K562 (cell line): ENCODE measurements around the gene LCNL1. TPM values are rescaled to one million over a fixed set of nuclear protein-coding genes. Genes with fewer than 3 reads are reported as not detected.

Experiments used
- ARHGAP35 ChIP-seq: fragments of 450-650 bp; IDR thresholded peaks from 2 replicates; pipeline ENCODE4 v1.6.1; 2018; ENCODE audit not compliant: partially characterized antibody
- CC2D1A ChIP-seq: fragments of 450-650 bp; IDR thresholded peaks from 2 replicates; pipeline ENCODE4 v1.6.1; 2017; ENCODE audit warnings: mild to moderate bottlenecking
- CEBPG ChIP-seq, 3 experiments: fragments of 200-800 bp in 1 of 3; sonication (Bioruptor generic) in 1 of 3; sonication (generic) in 1 of 3; formaldehyde crosslinking in 1 of 3; IDR thresholded peaks in 2 of 3; conservative IDR thresholded peaks in 1 of 3; 2 replicates each; pipeline versions ENCODE4 v1.6.1 to v1.8.0; 2016 to 2022; ENCODE audit warnings: missing compliant biosample characterization in 2 of 3, missing genetic modification characterization in 2 of 3, mild to moderate bottlenecking in 1 of 3, missing genetic modification reagents in 1 of 3
- FOXP1 ChIP-seq: sonication (generic); formaldehyde crosslinking; IDR thresholded peaks from 2 replicates; pipeline ENCODE4 v1.8.0; 2022; ENCODE audit warnings: mild to moderate bottlenecking, missing genetic modification reagents
- GTF2E2 ChIP-seq: fragments of 200-800 bp; sonication (Bioruptor generic); IDR thresholded peaks from 2 replicates; pipeline ENCODE4 v1.6.1; 2016; ENCODE audit warnings: missing genetic modification characterization, missing compliant biosample characterization
- PHF8 ChIP-seq: fragments of 200-600 bp; sonication (generic); IDR thresholded peaks from 2 replicates; pipeline ENCODE4 v1.6.1; 2012; ENCODE audit warnings: mixed run types, mild to moderate bottlenecking, inconsistent platforms, low read length, moderate library complexity, borderline replicate concordance
- POLR2A ChIP-seq: fragments of 450-650 bp; conservative IDR thresholded peaks from 2 replicates; pipeline ENCODE4 v1.6.1; 2016
- RFX7 ChIP-seq: fragments of 250-450 bp; sonication (Bioruptor Pico); IDR thresholded peaks from 2 replicates; pipeline ENCODE4 v1.5.1; 2021; ENCODE audit warnings: mild to moderate bottlenecking
- SREBF1 ChIP-seq: fragments of 150-350 bp; IDR thresholded peaks from 2 replicates; pipeline ENCODE4 v1.6.1; 2014; ENCODE audit warnings: antibody characterized with exemption, low read depth, low read length, borderline replicate concordance
- STAT5A ChIP-seq: IDR thresholded peaks from 2 replicates; pipeline ENCODE4 v1.6.1; 2012; ENCODE audit warnings: low read length, inconsistent platforms, borderline replicate concordance
- ZBTB8A ChIP-seq: fragments of 450-650 bp; IDR thresholded peaks from 2 replicates; pipeline ENCODE4 v1.6.1; 2018; ENCODE audit warnings: mild to moderate bottlenecking, moderate library complexity; ENCODE audit not compliant: partially characterized antibody
- ZFP91 ChIP-seq: sonication (generic); formaldehyde crosslinking; IDR thresholded peaks from 2 replicates; pipeline ENCODE4 v1.8.0; 2022; ENCODE audit warnings: mild to moderate bottlenecking, missing genetic modification reagents
- ZNF316 ChIP-seq: fragments of 450-650 bp; IDR thresholded peaks from 2 replicates; pipeline ENCODE4 v1.6.1; 2016
- ZSCAN29 ChIP-seq: fragments of 450-650 bp; IDR thresholded peaks from 2 replicates; pipeline ENCODE4 v1.6.1; 2017
- polyA plus RNA-seq, 8 experiments: library from polyadenylated mRNA; depleted of rRNA in 4 of 8; stranded (reverse) in 5 of 8; unstranded in 3 of 8; fragments of >200 nt; fragmentation: Nextera tagmentation in 2 of 8; fragmentation: Illumina TruSeq in 1 of 8; extraction: Ambion mirVana in 2 of 8; extraction: Trizol in 1 of 8; gene quantifications; 2 replicates each; pipeline versions ENCODE4 v1.2.1 to v1.2.3, GENCODE V29; 2011 to 2014; ENCODE audit warnings: inconsistent platforms in 1 of 8, missing spikeins in 1 of 8
- total RNA-seq, 7 experiments: library from RNA; depleted of rRNA in 6 of 7; stranded (reverse); fragments of >200 nt in 6 of 7; fragmentation: Illumina TruSeq in 2 of 7; extraction: Trizol in 2 of 7; gene quantifications; 2 replicates each; pipeline versions ENCODE4 v1.2.1 to v1.2.3, GENCODE V29; 2011 to 2021; ENCODE audit warnings: low replicate concordance in 1 of 7
- TF ChIP-seq, protein P1 (sequence below): fragments of 450-650 bp; formaldehyde crosslinking; IDR thresholded peaks from 2 replicates; pipeline ENCODE4 v1.4.0; 2020; ENCODE audit warnings: mild to moderate bottlenecking, moderate library complexity
- TF ChIP-seq, protein P2 (sequence below), 2 experiments: fragments of 450-650 bp; IDR thresholded peaks; 2 replicates each; pipeline ENCODE4 v1.6.1; 2016; ENCODE audit warnings: mild to moderate bottlenecking in 2 of 2, borderline replicate concordance in 1 of 2, low read depth in 1 of 2, moderate library complexity in 1 of 2

LCNL1 gene
- total and polyA plus RNA-seq, 9 of the 15 experiments (the other 6 are each of a cell fraction or from before 2014, with no cell fraction given) = 0.04 to 0.16 (median 0.04) TPM; not detected in 4

- TF ChIP-seq, protein P1, sequence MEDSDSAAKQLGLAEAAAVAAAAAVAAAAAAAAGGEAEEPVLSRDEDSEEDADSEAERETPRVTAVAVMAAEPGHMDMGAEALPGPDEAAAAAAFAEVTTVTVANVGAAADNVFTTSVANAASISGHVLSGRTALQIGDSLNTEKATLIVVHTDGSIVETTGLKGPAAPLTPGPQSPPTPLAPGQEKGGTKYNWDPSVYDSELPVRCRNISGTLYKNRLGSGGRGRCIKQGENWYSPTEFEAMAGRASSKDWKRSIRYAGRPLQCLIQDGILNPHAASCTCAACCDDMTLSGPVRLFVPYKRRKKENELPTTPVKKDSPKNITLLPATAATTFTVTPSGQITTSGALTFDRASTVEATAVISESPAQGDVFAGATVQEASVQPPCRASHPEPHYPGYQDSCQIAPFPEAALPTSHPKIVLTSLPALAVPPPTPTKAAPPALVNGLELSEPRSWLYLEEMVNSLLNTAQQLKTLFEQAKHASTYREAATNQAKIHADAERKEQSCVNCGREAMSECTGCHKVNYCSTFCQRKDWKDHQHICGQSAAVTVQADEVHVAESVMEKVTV (CRISPR knock-in tag) = no peak
- TF ChIP-seq RFX7 (no peak), ZBTB8A (no peak), CEBPG (CRISPR knock-in tag; IDR thresholded peaks at IDR 0.05) (no peak), CEBPG (tag; conservative IDR thresholded peaks at IDR 0.05 in 1 of 2, IDR thresholded peaks at IDR 0.05 in 1 of 2) (no peak), POLR2A (peak; percentile 67), GTF2E2 (0 out of 2 replicates have a peak, but pooled peaks have one; percentile 24), ZFP91 (CRISPR knock-in tag) (no peak), ZSCAN29 (no peak), CC2D1A (no peak), PHF8 (peak; percentile 79; the same call in 1 of the 2 replicates), SREBF1 (no peak), FOXP1 (CRISPR knock-in tag) (no peak), ARHGAP35 (no peak), ZNF316 (no peak), STAT5A (no peak)
- TF ChIP-seq, protein P2, sequence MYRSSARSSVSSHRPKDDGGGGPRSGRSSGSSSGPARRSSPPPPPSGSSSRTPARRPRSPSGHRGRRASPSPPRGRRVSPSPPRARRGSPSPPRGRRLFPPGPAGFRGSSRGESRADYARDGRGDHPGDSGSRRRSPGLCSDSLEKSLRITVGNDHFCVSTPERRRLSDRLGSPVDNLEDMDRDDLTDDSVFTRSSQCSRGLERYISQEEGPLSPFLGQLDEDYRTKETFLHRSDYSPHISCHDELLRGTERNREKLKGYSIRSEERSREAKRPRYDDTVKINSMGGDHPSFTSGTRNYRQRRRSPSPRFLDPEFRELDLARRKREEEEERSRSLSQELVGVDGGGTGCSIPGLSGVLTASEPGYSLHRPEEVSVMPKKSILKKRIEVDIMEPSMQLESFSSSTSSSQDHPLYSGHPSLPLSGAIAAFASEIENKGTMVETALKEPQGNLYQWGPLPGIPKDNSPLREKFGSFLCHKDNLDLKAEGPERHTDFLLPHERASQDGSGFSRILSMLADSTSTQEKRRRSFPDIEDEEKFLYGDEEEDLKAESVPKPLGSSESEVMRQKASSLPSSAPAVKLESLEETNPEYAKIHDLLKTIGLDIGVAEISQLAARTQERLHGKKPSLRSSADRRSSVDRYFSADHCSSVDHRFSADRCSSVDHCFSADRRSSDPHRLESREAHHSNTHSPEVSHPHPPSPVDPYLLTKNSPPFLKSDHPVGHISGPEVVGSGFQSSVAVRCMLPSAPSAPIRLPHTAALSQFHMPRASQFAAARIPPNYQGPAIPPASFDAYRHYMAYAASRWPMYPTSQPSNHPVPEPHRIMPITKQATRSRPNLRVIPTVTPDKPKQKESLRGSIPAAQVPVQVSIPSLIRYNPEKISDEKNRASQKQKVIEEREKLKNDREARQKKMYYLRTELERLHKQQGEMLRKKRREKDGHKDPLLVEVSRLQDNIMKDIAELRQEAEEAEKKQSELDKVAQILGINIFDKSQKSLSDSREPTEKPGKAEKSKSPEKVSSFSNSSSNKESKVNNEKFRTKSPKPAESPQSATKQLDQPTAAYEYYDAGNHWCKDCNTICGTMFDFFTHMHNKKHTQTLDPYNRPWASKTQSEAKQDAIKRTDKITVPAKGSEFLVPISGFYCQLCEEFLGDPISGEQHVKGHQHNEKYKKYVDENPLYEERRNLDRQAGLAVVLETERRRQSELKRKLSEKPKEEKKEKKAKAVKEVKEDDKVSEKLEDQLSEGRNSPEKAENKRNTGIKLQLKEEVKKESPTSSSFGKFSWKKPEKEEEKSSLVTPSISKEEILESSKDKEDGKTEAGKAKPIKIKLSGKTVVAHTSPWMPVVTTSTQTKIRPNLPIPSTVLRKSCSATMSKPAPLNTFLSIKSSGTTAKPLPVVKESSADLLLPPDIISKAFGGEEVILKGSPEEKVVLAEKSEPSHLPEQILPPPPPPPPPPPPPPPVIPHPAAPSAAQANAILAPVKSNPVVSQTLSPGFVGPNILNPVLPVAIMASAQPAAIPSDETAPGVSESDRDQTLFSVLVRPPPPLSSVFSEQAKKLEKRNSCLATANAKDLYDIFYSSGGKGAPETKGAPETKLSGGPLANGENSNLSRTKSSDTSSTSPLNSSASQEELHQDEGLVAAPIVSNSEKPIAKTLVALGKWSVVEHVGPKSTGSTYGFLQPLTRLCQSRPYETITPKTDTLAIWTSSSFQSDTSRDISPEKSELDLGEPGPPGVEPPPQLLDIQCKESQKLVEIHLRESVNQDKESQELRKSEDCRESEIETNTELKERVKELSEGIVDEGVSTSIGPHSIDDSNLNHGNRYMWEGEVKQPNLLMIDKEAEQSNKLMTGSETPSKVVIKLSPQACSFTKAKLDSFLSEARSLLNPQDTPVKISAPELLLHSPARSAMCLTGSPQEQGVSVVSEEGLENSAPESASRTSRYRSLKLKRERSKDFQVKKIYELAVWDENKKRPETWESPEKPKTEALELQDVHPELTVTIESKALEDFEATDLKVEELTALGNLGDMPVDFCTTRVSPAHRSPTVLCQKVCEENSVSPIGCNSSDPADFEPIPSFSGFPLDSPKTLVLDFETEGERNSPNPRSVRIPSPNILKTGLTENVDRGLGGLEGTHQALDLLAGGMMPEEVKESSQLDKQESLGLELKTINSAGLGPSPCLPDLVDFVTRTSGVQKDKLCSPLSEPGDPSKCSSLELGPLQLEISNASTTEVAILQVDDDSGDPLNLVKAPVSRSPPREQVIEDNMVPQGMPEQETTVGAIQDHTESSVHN (IDR thresholded peaks at IDR 0.05; ENCODE audit: borderline replicate concordance in 1 of 2, low read depth in 1 of 2) = no peak
Measured at GRCh38 chr9:136949817-136950655, 32.8 kb upstream of the LCNL1 start (continued).
